Smooth muscle cell (in vitro differentiated cells): ENCODE measurements around the gene TRIM29. TPM values are rescaled to one million over a fixed set of nuclear protein-coding genes. Genes with fewer than 3 reads are reported as not detected.

Experiments used
- DNase-seq: peaks from one replicate; lab custom pipeline; 2025; ENCODE audit not compliant: unreplicated experiment; lab: John Stamatoyannopoulos, UW
- H2AFZ ChIP-seq: fragments of 200-600 bp; sonication (generic); 2 replicates; pipeline ENCODE4 v1.6.0; 2016; ENCODE audit warnings: antibody characterized with exemption, low read depth, mild to moderate bottlenecking
- H3F3A ChIP-seq: fragments of 200-600 bp; sonication (generic); 2 replicates; pipeline ENCODE4 v1.6.0; 2017; ENCODE audit warnings: antibody characterized with exemption, low read depth
- H3K27ac ChIP-seq: fragments of 200-600 bp; sonication (generic); 2 replicates; pipeline ENCODE4 v1.5.1; 2016; ENCODE audit warnings: low read depth, mild to moderate bottlenecking
- H3K27me3 ChIP-seq: fragments of 200-600 bp; sonication (generic); 2 replicates; pipeline ENCODE4 v1.6.1; 2016; ENCODE audit warnings: low read depth, mild to moderate bottlenecking
- H3K36me3 ChIP-seq: fragments of 200-600 bp; sonication (generic); 2 replicates; pipeline ENCODE4 v1.5.1; 2016; ENCODE audit warnings: low read depth
- H3K4me1 ChIP-seq: fragments of 200-600 bp; sonication (generic); 2 replicates; pipeline ENCODE4 v1.5.1; 2016; ENCODE audit warnings: low read depth
- H3K4me2 ChIP-seq: fragments of 200-600 bp; sonication (generic); 2 replicates; pipeline ENCODE4 v1.6.0; 2016; ENCODE audit warnings: mild to moderate bottlenecking
- H3K4me3 ChIP-seq: fragments of 200-600 bp; sonication (generic); 2 replicates; pipeline ENCODE4 v1.5.1; 2016; ENCODE audit warnings: mild to moderate bottlenecking
- H3K79me2 ChIP-seq: fragments of 200-600 bp; sonication (generic); 2 replicates; pipeline ENCODE4 v1.6.0; 2016; ENCODE audit warnings: low read depth, mild to moderate bottlenecking
- H3K9ac ChIP-seq: fragments of 200-600 bp; sonication (generic); 2 replicates; pipeline ENCODE4 v1.6.0; 2016; ENCODE audit warnings: low read depth
- H3K9me3 ChIP-seq: fragments of 200-600 bp; sonication (generic); replicated peaks from 2 replicates; pipeline ENCODE4 v1.5.1; 2016; ENCODE audit warnings: low read depth
- H4K20me1 ChIP-seq: fragments of 200-600 bp; sonication (generic); 2 replicates; pipeline ENCODE4 v1.6.0; 2016; ENCODE audit warnings: low read depth
- WGBS: methylation state at CpG from one replicate; pipeline ENCODE4 v1.1.7; 2016; ENCODE audit warnings: low lambda C conversion rate; 5-methylcytosine and 5-hydroxymethylcytosine counted together
- polyA plus RNA-seq: library from polyadenylated mRNA; unstranded; fragments of >200 nt; fragmentation: Nextera tagmentation; extraction: Ambion mirVana; gene quantifications from 2 replicates; pipeline ENCODE4 v1.2.1, GENCODE V29; 2016
- total RNA-seq: library from RNA; depleted of rRNA; stranded (reverse); fragments of >200 nt; gene quantifications from 2 replicates; pipeline ENCODE4 v1.2.3, GENCODE V29; 2014
- TF ChIP-seq, protein P1 (sequence below): fragments of 200-600 bp; sonication (generic); IDR thresholded peaks from 2 replicates; pipeline ENCODE4 v1.5.1; 2017; ENCODE audit warnings: borderline replicate concordance, mild to moderate bottlenecking, antibody characterized with exemption; ENCODE audit not compliant: insufficient read depth, poor library complexity, severe bottlenecking

Gene TRIM29
- total and polyA plus RNA-seq, 2 experiments from 2014 or later = 20.6 to 37.1 TPM

GRCh38 chr11:120132645-120133185 lies 5.2 kb downstream of the TRIM29 start:
- 69% methylated on average over 4 of the region's 4 CpGs for WGBS
- Histone ChIP-seq H3K4me3 (no peak overlapping the region), H3K9me3 (no peaks in the 10 kb centered on the region), H3K27me3 (no peaks in the 10 kb centered on the region), H3K4me2 (no peak overlapping the region), H4K20me1 (no peaks in the 10 kb centered on the region), H3K79me2 (peaks cover 4% of the 10 kb centered on the region), H2AFZ (no peak overlapping the region), H3K9ac (no peak overlapping the region), H3F3A (no peaks in the 10 kb centered on the region), H3K36me3 (no peaks in the 10 kb centered on the region), H3K4me1 (peaks cover 8% of the 10 kb centered on the region), H3K27ac (no peak overlapping the region)
- no peak for DNase-seq
- TF ChIP-seq, protein P1, sequence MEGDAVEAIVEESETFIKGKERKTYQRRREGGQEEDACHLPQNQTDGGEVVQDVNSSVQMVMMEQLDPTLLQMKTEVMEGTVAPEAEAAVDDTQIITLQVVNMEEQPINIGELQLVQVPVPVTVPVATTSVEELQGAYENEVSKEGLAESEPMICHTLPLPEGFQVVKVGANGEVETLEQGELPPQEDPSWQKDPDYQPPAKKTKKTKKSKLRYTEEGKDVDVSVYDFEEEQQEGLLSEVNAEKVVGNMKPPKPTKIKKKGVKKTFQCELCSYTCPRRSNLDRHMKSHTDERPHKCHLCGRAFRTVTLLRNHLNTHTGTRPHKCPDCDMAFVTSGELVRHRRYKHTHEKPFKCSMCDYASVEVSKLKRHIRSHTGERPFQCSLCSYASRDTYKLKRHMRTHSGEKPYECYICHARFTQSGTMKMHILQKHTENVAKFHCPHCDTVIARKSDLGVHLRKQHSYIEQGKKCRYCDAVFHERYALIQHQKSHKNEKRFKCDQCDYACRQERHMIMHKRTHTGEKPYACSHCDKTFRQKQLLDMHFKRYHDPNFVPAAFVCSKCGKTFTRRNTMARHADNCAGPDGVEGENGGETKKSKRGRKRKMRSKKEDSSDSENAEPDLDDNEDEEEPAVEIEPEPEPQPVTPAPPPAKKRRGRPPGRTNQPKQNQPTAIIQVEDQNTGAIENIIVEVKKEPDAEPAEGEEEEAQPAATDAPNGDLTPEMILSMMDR = no peak

- H3K27ac ChIP-seq = no peak overlapping the region
- no peaks in the 10 kb centered on the region for H4K20me1 ChIP-seq
- H3F3A ChIP-seq = no peaks in the 10 kb centered on the region
- H3K9me3 ChIP-seq = no peaks in the 10 kb centered on the region
- no peak overlapping the region for H3K9ac ChIP-seq
- TF ChIP-seq, protein P1 = no peak
- no peaks in the 10 kb centered on the region for H3K27me3 ChIP-seq
- H2AFZ ChIP-seq = no peak overlapping the region
- no peak for DNase-seq
- peaks cover 8% of the 10 kb centered on the region for H3K4me1 ChIP-seq
- WGBS = 68% methylated on average over 11 of the region's 12 CpGs
- no peak overlapping the region for H3K4me3 ChIP-seq
- H3K4me2 ChIP-seq = no peak overlapping the region
- H3K79me2 ChIP-seq = peaks cover 4% of the 10 kb centered on the region
- H3K36me3 ChIP-seq = no peaks in the 10 kb centered on the region
Observed at GRCh38 chr11:120131941-120132644, 5.8 kb downstream of the TRIM29 start.

GRCh38 chr11:120130991-120131760 lies 6.7 kb downstream of the TRIM29 start:
- Histone ChIP-seq H3K36me3 (no peaks in the 10 kb centered on the region), H3K27me3 (no peaks in the 10 kb centered on the region), H3K27ac (no peak overlapping the region), H3K4me2 (no peak overlapping the region), H3K4me3 (no peak overlapping the region), H4K20me1 (no peaks in the 10 kb centered on the region), H3K4me1 (peaks cover 8% of the 10 kb centered on the region), H3F3A (no peaks in the 10 kb centered on the region), H3K79me2 (peaks cover 4% of the 10 kb centered on the region), H2AFZ (no peak overlapping the region), H3K9me3 (no peaks in the 10 kb centered on the region), H3K9ac (no peak overlapping the region)
- no peak for DNase-seq
- WGBS = 92% methylated on average over 8 of the region's 8 CpGs
- TF ChIP-seq, protein P1 = no peak
